GM12864 (cell line): ENCODE data around the gene MFRP.

Experiments used
- DNase-seq: peaks from one replicate; pipeline ENCODE4 v3.0.0-alpha.2; 2011; ENCODE audit warnings: low read depth
- H3K4me3 ChIP-seq: 2 replicates; pipeline ENCODE4 v1.5.1; 2011; ENCODE audit warnings: mild to moderate bottlenecking, low read depth, low read length, control low read depth
- CTCF ChIP-seq: IDR thresholded peaks from 2 replicates; pipeline ENCODE4 v1.5.1; 2011; ENCODE audit warnings: low read depth, mild to moderate bottlenecking, moderate library complexity, low read length, control low read depth, inconsistent platforms; ENCODE audit errors: missing control alignments

MFRP gene

GRCh38 chr11:119307974-119308373 lies 38.5 kb downstream of the MFRP start:
- H3K4me3 ChIP-seq = no peak overlapping the region
- no peak for TF ChIP-seq CTCF
- DNase-seq = no peak

- TF ChIP-seq CTCF = no peak
- H3K4me3 ChIP-seq = no peak overlapping the region
- no peak for DNase-seq
Observed at GRCh38 chr11:119307219-119307618, 39.3 kb downstream of the MFRP start.

GRCh38 chr11:119306373-119306890 lies 40.1 kb downstream of the MFRP start:
- no peak for TF ChIP-seq CTCF
- no peak for DNase-seq
- H3K4me3 ChIP-seq = no peak overlapping the region

- H3K4me3 ChIP-seq = no peak overlapping the region
- DNase-seq = no peak
- no peak for TF ChIP-seq CTCF
Observed at GRCh38 chr11:119305556-119306372, 40.7 kb downstream of the MFRP start.

GRCh38 chr11:119303227-119303718 lies 43.2 kb downstream of the MFRP start:
- TF ChIP-seq CTCF = no peak
- H3K4me3 ChIP-seq = no peak overlapping the region
- no peak for DNase-seq

GRCh38 chr11:119300198-119300964 lies 46.1 kb downstream of the MFRP start:
- no peak for TF ChIP-seq CTCF
- H3K4me3 ChIP-seq = no peak overlapping the region
- no peak for DNase-seq
